K562 (cell line): ENCODE data around the gene DCAF10.

ENCODE experiments used
- TF ChIP-seq, protein P1 (sequence below): sonication (generic); formaldehyde crosslinking; IDR thresholded peaks from 2 replicates; pipeline ENCODE4 v1.8.0; 2023; ENCODE audit warnings: missing genetic modification reagents, mild to moderate bottlenecking, borderline replicate concordance
- TF ChIP-seq, protein P2 (sequence below): fragments of 450-650 bp; formaldehyde crosslinking; IDR thresholded peaks from 2 replicates; pipeline ENCODE4 v1.4.0; 2022; ENCODE audit warnings: missing genetic modification characterization

DNA sequence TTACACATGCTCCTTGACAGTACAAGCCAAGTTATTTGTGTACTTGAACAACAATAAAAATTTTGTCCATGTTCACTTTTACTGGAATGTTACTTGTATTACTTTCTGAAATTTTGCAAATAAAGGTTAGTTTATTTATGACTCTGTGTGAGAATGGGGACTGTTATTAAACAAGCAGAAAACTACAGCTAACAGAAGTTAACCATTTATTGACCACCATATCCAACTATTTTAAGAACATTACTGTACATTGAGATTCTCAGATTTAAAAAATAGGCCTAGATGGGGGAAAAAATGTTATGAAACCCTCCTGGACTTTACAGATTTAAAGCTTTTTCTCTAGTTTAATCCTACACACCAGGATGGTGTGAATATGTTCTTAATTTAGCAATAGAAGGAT, 101.5 kb downstream of the DCAF10 start:
- TF ChIP-seq, protein P1, sequence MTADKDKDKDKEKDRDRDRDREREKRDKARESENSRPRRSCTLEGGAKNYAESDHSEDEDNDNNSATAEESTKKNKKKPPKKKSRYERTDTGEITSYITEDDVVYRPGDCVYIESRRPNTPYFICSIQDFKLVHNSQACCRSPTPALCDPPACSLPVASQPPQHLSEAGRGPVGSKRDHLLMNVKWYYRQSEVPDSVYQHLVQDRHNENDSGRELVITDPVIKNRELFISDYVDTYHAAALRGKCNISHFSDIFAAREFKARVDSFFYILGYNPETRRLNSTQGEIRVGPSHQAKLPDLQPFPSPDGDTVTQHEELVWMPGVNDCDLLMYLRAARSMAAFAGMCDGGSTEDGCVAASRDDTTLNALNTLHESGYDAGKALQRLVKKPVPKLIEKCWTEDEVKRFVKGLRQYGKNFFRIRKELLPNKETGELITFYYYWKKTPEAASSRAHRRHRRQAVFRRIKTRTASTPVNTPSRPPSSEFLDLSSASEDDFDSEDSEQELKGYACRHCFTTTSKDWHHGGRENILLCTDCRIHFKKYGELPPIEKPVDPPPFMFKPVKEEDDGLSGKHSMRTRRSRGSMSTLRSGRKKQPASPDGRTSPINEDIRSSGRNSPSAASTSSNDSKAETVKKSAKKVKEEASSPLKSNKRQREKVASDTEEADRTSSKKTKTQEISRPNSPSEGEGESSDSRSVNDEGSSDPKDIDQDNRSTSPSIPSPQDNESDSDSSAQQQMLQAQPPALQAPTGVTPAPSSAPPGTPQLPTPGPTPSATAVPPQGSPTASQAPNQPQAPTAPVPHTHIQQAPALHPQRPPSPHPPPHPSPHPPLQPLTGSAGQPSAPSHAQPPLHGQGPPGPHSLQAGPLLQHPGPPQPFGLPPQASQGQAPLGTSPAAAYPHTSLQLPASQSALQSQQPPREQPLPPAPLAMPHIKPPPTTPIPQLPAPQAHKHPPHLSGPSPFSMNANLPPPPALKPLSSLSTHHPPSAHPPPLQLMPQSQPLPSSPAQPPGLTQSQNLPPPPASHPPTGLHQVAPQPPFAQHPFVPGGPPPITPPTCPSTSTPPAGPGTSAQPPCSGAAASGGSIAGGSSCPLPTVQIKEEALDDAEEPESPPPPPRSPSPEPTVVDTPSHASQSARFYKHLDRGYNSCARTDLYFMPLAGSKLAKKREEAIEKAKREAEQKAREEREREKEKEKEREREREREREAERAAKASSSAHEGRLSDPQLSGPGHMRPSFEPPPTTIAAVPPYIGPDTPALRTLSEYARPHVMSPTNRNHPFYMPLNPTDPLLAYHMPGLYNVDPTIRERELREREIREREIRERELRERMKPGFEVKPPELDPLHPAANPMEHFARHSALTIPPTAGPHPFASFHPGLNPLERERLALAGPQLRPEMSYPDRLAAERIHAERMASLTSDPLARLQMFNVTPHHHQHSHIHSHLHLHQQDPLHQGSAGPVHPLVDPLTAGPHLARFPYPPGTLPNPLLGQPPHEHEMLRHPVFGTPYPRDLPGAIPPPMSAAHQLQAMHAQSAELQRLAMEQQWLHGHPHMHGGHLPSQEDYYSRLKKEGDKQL: no peak
- TF ChIP-seq, protein P2, sequence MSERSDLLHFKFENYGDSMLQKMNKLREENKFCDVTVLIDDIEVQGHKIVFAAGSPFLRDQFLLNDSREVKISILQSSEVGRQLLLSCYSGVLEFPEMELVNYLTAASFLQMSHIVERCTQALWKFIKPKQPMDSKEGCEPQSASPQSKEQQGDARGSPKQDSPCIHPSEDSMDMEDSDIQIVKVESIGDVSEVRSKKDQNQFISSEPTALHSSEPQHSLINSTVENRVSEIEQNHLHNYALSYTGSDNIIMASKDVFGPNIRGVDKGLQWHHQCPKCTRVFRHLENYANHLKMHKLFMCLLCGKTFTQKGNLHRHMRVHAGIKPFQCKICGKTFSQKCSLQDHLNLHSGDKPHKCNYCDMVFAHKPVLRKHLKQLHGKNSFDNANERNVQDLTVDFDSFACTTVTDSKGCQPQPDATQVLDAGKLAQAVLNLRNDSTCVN: no peak
